ENCODE measurements around the gene CAB39L.

Gene CAB39L

GRCh38 chr13:49395878-49396380, 47.9 kb downstream of the CAB39L start:
- no peak for DNase-seq

GRCh38 chr13:49395451-49395865, 48.4 kb downstream of the CAB39L start:
- DNase-seq: no peak

- no peak for DNase-seq
Observed at GRCh38 chr13:49388091-49388635, 55.7 kb downstream of the CAB39L start.

- DNase-seq: no peak
Observed at GRCh38 chr13:49386664-49387063, 57.2 kb downstream of the CAB39L start.

- DNase-seq: no peak
Observed at GRCh38 chr13:49376121-49376520, 67.7 kb downstream of the CAB39L start.

GRCh38 chr13:49374585-49375290, 69.1 kb downstream of the CAB39L start:
- DNase-seq: no peak

- DNase-seq: no peak
Observed at GRCh38 chr13:49373716-49374115, 70.1 kb downstream of the CAB39L start.

GRCh38 chr13:49371943-49372613, 71.8 kb downstream of the CAB39L start:
- DNase-seq: no peak

GRCh38 chr13:49370371-49370770, 73.5 kb downstream of the CAB39L start:
- peak; percentile 5 for DNase-seq

- DNase-seq: no peak
Observed at GRCh38 chr13:49369866-49370265, 74.0 kb downstream of the CAB39L start.

GRCh38 chr13:49368688-49369087, 75.2 kb downstream of the CAB39L start:
- DNase-seq: no peak

GRCh38 chr13:49367640-49368422, 76.0 kb downstream of the CAB39L start:
- DNase-seq: no peak

- DNase-seq: no peak
Observed at GRCh38 chr13:49366841-49367240, 77.0 kb downstream of the CAB39L start.

- no peak for DNase-seq
Observed at GRCh38 chr13:49357694-49358093, 86.2 kb downstream of the CAB39L start.

GRCh38 chr13:49356223-49356622, 87.6 kb downstream of the CAB39L start:
- no peak for DNase-seq

- no peak for DNase-seq
Observed at GRCh38 chr13:49354719-49355118, 89.1 kb downstream of the CAB39L start.

GRCh38 chr13:49353908-49354307, 90.0 kb downstream of the CAB39L start:
- no peak for DNase-seq

GRCh38 chr13:49351871-49352270, 92.0 kb downstream of the CAB39L start:
- DNase-seq: no peak

- DNase-seq: no peak
Observed at GRCh38 chr13:49348751-49349150, 95.1 kb downstream of the CAB39L start.

GRCh38 chr13:49347650-49348385, 96.0 kb downstream of the CAB39L start:
- DNase-seq: no peak

GRCh38 chr13:49346460-49346859, 97.4 kb downstream of the CAB39L start:
- no peak for DNase-seq

- no peak for DNase-seq
Observed at GRCh38 chr13:49343731-49344130, 100.1 kb downstream of the CAB39L start.

- DNase-seq: no peak
Observed at GRCh38 chr13:49343255-49343654, 100.6 kb downstream of the CAB39L start.
